GM21723 (cell line): ENCODE measurements around the gene DLG2.

Experiments used
- ATAC-seq: cut with Tn5 transposase; IDR thresholded peaks from one replicate; pipeline ENCODE4 v1.9.1; 2021; ENCODE audit warnings: mild to moderate bottlenecking, moderate library complexity; ENCODE audit not compliant: unreplicated experiment

DLG2 gene

DNA sequence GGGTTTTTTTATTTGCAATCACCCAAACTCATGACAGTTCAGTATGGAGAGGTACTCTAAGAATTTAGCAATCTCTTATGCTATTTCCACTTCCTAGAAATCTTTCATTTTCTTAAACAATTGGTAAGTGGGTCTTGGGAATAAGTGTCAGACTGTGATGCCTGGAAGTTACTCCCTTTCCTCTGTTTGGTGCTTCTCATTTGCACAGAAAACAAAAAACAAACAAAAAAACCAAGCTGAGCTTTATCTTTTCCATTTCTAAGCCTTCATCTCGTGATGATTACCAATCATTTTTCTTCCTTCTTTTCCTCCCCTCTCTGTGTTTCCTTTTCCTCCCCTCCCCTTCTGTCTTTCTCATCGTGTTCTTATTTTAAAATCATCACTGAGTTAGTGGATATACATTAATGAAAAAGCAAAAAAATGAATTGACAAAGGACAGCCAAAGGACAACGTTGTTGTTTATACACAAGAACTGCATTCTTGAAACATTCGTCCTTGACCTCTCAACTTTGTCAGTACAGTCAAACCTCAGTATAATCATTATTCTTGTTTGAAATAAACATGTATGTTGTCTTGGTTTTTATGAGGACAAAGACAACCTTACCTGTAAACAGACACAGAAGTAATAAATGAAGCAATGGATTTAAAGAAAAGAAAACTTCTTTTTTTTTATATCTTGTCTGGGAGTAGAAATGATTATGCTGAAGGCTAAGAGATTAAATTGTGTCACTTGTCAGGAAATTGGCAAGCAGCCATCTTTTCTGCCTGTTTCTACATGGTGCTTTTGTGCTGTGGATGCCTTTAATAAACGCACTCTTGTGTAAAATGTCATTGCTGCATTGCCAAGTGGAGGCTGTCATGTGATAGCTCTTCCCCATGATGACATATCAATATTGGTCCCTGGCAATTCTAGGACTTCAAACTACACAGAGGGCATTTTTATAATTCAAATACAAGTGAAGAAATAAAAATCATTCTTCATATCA, 1537.8 kb downstream of the DLG2 start:
- no peak for ATAC-seq

GRCh38 chr11:84071851-84072250, 1555.3 kb downstream of the DLG2 start:
- no peak for ATAC-seq

- ATAC-seq = no peak
Measured at GRCh38 chr11:84069048-84069447, 1558.1 kb downstream of the DLG2 start.

DNA sequence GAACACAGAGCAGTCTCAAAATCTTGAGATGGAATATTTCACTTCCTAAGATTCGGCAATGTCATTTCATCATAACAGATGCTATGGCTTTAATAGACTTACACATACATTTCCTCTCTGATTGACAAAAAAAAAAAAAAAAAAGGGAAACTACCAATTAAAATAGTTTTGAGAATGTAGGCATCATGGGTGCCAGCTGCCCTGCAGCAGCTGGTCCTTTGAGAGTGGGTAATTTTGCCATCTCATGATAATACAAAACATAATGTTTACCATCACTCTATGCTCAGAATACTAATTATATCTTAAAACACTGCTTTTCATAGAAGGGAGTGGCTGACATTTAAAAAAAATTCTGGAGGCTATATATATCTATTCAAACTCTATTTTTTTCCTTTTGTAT, 1565.4 kb downstream of the DLG2 start:
- no peak for ATAC-seq

DNA sequence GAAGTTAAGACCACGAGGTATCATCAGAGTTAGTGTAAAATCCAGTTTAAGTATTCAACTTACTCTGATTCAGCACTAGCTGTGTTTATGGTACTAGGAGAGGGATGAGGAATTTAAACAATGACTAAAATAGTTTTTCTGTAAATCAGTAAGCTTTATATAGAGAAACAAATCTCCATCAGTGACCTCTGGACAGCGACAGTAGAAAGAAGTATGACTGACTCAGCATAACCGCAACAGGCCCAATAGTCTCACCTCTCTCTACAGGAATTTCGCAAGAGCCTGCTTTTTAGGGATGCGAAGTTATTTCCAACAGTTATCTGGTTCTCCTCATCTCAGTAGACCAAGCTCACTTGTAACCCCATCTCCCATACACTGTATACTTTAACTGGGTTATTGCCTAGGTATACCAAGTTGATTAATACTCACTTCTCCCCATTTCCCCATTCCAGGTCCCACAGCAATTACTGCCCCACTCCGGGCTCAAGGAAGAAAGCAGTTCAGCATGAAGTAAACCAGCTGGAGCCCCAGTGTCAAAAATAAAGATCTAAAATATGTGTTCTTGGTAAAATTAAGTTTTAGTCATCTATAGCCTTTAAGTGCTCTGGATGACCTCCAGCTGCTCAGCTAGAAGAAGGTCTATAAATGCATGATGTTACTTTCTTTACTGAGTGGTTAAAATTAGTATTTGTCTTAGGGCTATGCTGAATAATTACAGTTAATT, 1570.3 kb downstream of the DLG2 start:
- no peak for ATAC-seq

- ATAC-seq = no peak
Measured at GRCh38 chr11:84045146-84045545, 1582.0 kb downstream of the DLG2 start.

DNA sequence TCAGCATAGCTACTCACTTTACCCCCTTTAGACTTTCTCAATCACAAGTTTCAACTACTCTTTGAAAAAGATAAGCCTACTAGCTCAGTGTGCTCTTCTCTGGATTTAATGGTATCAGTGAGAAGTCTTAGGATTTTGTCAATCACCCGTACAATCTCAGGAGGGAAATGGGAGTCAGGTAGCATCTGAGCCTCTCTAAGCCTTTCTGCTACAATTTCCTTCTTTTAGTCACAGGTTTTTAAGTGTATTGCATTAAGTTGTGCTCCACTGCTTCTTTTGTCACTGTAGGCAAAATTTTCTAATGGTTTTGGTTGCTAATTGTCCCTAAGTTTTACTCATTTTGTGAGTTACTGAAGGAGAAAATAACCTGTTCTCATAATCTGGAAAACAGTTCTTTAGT, 1582.4 kb downstream of the DLG2 start:
- no peak for ATAC-seq

- no peak for ATAC-seq
Measured at GRCh38 chr11:84036664-84037194, 1590.4 kb downstream of the DLG2 start.

- no peak for ATAC-seq
Measured at GRCh38 chr11:84035645-84036044, 1591.5 kb downstream of the DLG2 start.

- no peak for ATAC-seq
Measured at GRCh38 chr11:84034484-84034883, 1592.7 kb downstream of the DLG2 start.

GRCh38 chr11:84024266-84024665, 1602.9 kb downstream of the DLG2 start:
- ATAC-seq = no peak

GRCh38 chr11:84022695-84023094, 1604.4 kb downstream of the DLG2 start:
- no peak for ATAC-seq

DNA sequence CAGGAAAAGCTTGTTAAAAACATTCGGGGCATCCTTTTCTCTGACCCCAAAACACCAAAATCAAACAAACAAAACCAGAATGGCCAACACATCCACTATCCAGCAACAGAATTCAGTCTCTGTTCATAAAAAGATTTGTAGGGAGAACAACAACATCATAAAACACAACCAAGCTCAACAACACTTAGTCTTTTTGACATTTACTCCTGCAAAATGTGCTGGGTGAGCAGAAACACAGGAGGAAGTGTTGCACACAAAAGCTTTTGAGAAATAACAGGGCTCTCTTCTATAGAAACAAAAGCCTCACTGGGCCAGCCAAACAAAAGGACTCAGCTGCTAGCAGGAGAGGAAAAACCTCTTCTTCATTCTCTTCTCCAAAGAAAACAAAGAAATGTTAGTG, 1604.9 kb downstream of the DLG2 start:
- ATAC-seq = no peak

GRCh38 chr11:84021291-84021690, 1605.9 kb downstream of the DLG2 start:
- ATAC-seq = no peak

DNA sequence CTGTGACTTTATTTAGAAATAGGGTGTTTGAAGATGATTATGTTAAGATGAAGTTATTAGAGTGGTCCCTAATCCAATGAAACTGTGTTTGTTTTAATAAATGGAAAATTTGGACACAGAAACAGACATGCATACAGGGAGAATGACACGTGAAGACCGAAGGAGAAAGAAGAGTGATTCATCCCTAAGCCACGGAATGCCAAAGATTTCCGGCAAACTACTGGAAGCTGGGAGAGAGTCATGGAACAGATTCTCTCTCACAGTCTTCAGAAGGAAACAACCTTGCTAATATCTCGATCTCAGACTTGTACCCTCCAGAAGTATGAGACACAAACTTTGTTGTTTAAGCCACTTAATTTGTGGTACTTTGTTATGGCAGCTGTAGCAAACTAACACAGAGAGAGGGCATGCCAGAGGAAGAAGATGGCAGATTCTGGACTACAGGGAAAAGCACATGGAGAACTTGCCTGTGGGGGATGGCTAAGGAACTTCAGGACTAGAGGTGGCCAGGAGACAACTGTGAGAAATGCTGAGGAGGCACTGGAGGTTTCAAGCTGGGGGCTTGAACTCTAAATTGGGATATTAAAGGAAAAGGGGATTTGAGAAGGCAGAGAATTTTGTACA, 1607.5 kb downstream of the DLG2 start:
- ATAC-seq = no peak

DNA sequence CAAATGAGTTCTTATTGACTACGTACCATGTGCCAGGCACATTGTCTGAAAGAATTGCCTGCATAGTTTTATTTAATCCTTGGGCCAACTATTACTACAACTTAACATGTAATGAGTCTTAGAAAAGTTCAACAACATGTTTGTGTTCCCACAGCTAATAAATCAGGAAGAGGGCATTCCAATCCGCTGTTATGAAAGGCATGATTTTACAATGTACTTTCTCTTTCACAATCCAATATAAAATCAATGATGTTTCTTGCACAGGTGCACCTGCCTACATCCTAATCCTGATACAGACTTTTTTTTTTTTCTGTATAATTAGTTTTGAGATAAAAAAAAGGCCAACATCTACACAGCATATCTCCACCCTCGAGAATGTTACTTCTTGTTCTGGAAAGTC, 1612.6 kb downstream of the DLG2 start:
- ATAC-seq = no peak

- no peak for ATAC-seq
Measured at GRCh38 chr11:84012171-84012826, 1614.8 kb downstream of the DLG2 start.

DNA sequence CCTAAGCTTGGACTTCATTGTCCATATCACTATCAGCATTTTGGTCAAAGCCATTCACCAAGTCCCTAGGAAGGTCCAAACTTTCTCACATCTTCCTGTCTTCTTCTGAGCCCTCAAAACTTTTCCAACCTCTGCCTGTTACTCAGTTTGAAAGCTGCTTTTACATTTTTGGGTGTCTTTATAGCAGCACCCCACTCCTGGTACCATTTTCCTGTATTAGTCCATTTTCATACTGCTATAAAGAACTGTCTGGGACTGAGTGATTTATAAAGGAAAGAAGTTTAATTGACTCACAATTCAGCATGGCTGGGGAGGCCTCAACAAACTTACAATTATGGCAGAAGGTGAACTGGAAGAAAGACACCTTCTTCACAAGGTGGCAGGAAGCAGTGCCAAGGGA, 1624.0 kb downstream of the DLG2 start:
- no peak for ATAC-seq

- ATAC-seq = no peak
Measured at GRCh38 chr11:83998921-83999320, 1628.2 kb downstream of the DLG2 start.

DNA sequence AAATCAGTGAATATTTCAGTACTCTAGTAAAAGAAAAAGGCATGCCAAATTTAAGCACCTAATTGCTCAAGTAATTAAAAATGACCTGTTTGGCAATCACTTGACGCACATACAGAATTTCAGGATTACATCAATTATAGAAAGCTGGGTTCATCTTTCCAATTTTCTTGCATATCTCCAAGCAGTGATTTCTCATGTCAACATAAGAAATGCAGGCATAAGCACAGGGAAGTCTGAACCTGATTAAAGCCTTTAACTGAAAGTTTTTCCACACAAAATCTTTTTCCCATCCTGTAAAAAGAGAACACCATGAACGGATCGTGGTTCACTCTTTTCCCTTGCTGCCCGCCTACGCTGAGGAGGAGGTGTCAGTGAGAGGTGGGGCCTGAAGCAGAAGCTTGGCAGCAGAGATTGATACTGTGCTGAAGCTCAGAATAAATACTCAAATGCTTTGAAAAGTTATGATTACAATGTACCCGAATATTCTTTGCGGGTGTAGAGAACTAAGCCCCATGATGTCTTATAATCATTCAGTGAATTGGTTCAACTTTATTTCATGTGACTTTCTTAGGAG, 1636.9 kb downstream of the DLG2 start:
- no peak for ATAC-seq
